ENCODE measurements around the gene SCT. TPM values are rescaled to one million over a fixed set of nuclear protein-coding genes. Genes with fewer than 3 reads are reported as not detected.
A peak's percentile ranks its signal among the peaks of the same experiment; 100 is the strongest.

SCT gene
- polyA plus RNA-seq, 1 donor from 2014 or later, result not detected

DNA sequence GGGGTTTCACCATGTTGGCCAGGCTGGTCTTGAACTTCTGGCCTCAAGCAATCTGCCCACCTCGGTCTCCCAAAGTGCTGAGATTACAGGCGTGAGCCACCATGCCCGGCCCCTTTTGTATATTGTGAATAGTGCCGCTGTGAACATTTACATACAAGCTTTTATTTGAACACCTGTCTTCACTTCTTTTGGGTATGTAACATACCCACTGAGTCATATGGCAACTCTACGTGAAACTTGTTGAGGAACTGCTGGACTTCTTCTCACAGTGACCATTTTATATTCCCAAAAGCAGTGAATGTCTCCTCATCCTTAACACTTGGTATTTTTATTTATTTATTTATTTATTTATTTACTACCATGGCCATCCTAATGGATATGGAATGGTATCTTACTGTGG, 3.9 kb upstream of the SCT start:
- no peak overlapping the region for H3K4me3 ChIP-seq (ENCODE audit: low read length)
- no peak overlapping the region for H3K4me2 ChIP-seq (ENCODE audit: low read length)
- no peaks in the 10 kb centered on the region for H3F3A ChIP-seq (ENCODE audit: insufficient read depth, low read length, poor library complexity, severe bottlenecking)
- no peak overlapping the region for H3K27ac ChIP-seq (ENCODE audit: low read length)
- no peaks in the 10 kb centered on the region for H3K36me3 ChIP-seq (ENCODE audit: insufficient read depth, low read length)
- TF ChIP-seq, protein P1, sequence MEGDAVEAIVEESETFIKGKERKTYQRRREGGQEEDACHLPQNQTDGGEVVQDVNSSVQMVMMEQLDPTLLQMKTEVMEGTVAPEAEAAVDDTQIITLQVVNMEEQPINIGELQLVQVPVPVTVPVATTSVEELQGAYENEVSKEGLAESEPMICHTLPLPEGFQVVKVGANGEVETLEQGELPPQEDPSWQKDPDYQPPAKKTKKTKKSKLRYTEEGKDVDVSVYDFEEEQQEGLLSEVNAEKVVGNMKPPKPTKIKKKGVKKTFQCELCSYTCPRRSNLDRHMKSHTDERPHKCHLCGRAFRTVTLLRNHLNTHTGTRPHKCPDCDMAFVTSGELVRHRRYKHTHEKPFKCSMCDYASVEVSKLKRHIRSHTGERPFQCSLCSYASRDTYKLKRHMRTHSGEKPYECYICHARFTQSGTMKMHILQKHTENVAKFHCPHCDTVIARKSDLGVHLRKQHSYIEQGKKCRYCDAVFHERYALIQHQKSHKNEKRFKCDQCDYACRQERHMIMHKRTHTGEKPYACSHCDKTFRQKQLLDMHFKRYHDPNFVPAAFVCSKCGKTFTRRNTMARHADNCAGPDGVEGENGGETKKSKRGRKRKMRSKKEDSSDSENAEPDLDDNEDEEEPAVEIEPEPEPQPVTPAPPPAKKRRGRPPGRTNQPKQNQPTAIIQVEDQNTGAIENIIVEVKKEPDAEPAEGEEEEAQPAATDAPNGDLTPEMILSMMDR (IDR thresholded peaks at IDR 0.05; ENCODE audit: poor library complexity, severe bottlenecking), result no peak
- TF ChIP-seq RAD21 (conservative IDR thresholded peaks at IDR 0.05) (no peak), SMC3 (conservative IDR thresholded peaks at IDR 0.05; ENCODE audit: poor library complexity) (no peak), POLR2AphosphoS5 (IDR thresholded peaks at IDR 0.05) (no peak), EP300 (conservative IDR thresholded peaks at IDR 0.05; ENCODE audit: poor library complexity, severe bottlenecking) (no peak), TAF1 (IDR thresholded peaks at IDR 0.05; ENCODE audit: low read depth) (no peak), MXI1 (conservative IDR thresholded peaks at IDR 0.05; ENCODE audit: poor library complexity, severe bottlenecking) (no peak)
- TF ChIP-seq, protein P2, sequence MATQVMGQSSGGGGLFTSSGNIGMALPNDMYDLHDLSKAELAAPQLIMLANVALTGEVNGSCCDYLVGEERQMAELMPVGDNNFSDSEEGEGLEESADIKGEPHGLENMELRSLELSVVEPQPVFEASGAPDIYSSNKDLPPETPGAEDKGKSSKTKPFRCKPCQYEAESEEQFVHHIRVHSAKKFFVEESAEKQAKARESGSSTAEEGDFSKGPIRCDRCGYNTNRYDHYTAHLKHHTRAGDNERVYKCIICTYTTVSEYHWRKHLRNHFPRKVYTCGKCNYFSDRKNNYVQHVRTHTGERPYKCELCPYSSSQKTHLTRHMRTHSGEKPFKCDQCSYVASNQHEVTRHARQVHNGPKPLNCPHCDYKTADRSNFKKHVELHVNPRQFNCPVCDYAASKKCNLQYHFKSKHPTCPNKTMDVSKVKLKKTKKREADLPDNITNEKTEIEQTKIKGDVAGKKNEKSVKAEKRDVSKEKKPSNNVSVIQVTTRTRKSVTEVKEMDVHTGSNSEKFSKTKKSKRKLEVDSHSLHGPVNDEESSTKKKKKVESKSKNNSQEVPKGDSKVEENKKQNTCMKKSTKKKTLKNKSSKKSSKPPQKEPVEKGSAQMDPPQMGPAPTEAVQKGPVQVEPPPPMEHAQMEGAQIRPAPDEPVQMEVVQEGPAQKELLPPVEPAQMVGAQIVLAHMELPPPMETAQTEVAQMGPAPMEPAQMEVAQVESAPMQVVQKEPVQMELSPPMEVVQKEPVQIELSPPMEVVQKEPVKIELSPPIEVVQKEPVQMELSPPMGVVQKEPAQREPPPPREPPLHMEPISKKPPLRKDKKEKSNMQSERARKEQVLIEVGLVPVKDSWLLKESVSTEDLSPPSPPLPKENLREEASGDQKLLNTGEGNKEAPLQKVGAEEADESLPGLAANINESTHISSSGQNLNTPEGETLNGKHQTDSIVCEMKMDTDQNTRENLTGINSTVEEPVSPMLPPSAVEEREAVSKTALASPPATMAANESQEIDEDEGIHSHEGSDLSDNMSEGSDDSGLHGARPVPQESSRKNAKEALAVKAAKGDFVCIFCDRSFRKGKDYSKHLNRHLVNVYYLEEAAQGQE (IDR thresholded peaks at IDR 0.05; ENCODE audit: borderline replicate concordance), result no peak
- H3K79me2 ChIP-seq (replicated peaks; ENCODE audit: insufficient read depth, low read length), result no peaks in the 10 kb centered on the region
- no peak overlapping the region for H3K9ac ChIP-seq (ENCODE audit: low read length)
- H3K27me3 ChIP-seq (ENCODE audit: insufficient read depth, low read depth, low read length), result peaks cover under 1% of the 10 kb centered on the region
- no peaks in the 10 kb centered on the region for H4K20me1 ChIP-seq (ENCODE audit: insufficient read depth)
- H3K9me2 ChIP-seq (ENCODE audit: insufficient read depth, low read length), result no peaks in the 10 kb centered on the region
- no peak overlapping the region for H2AFZ ChIP-seq (ENCODE audit: low read depth, low read length)
- no peaks in the 10 kb centered on the region for H3K9me3 ChIP-seq (ENCODE audit: low read length)

DNA sequence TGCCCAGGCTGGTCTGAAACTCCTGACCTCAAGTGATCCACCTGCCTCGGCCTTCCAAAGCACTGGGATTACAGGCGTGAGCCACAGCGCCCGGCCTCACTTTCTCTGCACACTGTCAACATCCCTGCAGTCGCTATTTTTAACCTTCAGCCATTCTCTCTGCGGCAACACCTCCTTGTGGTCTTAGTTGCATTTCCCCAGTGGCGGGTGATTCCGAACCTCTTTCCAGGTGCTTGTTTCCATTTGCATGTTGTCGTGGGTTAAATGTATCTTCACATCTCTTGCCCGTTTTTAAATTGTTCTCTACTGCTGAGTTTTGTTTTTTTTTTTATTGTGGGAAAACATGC, 2.2 kb upstream of the SCT start:
- Histone ChIP-seq H3K4me2 (ENCODE audit: low read length) (no peak overlapping the region), H2AFZ (ENCODE audit: low read depth, low read length) (no peak overlapping the region), H3K36me3 (ENCODE audit: insufficient read depth, low read length) (no peaks in the 10 kb centered on the region), H3F3A (ENCODE audit: insufficient read depth, low read length, poor library complexity, severe bottlenecking) (no peaks in the 10 kb centered on the region), H4K20me1 (ENCODE audit: insufficient read depth) (no peaks in the 10 kb centered on the region), H3K27ac (ENCODE audit: low read length) (peak overlapping the region; percentile 2), H3K79me2 (replicated peaks; ENCODE audit: insufficient read depth, low read length) (no peaks in the 10 kb centered on the region), H3K9ac (ENCODE audit: low read length) (no peak overlapping the region), H3K27me3 (ENCODE audit: insufficient read depth, low read depth, low read length) (no peaks in the 10 kb centered on the region), H3K9me3 (ENCODE audit: low read length) (no peaks in the 10 kb centered on the region), H3K9me2 (ENCODE audit: insufficient read depth, low read length) (no peaks in the 10 kb centered on the region), H3K4me3 (ENCODE audit: low read length) (no peak overlapping the region)
- TF ChIP-seq, protein P1 (IDR thresholded peaks at IDR 0.05; ENCODE audit: poor library complexity, severe bottlenecking), result peak; percentile 11
- TF ChIP-seq MXI1 (conservative IDR thresholded peaks at IDR 0.05; ENCODE audit: poor library complexity, severe bottlenecking), result no peak

All from neural cell (in vitro differentiated cells).